ENCODE data around the gene HIPK4.

The HIPK4 gene

DNA sequence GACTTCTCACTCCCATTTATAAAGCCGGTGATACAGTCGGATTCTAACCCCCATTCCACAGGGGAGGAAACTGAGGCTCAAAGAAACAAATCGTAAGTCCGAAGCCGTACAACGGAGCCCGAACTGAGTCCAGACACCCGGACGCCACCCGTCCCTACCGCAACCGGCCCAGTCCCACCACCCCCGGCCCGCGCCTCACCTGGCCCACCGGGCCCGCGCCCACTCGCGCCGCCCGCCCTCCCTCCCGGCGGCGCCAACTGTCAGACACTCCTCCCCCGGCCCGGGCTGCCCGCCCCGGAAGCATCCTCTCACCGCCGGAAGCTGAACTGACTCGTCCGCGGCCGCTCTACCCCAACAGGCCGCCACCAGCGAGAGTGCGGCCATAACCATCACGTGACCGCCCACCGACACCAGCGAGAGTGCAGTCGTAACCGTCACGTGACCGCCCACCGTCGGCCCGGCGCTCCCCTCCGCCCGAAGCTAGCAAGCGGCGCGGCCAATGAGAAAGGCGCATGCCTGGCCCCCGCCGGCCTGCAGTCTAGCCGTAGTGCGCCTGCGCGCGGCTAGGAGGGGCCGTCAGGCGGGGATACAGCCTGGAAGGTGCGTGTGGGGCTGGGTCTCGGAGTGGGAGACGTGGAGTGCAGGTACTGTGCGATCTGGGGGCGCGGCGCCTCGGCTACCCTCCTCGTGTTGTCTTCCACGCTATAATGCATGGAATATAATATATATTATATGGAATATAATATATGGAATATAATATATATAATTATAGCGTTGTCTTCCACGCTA is 41.7 kb downstream of the HIPK4 start, which contains the start of the genes C19orf47 and PLD3:
TSS of gene C19orf47 (minus strand) at position 273 of the 789 bp plus-strand sequence. CDS start 6,540 bp downstream, outside the sequence.
TSS of gene PLD3 (plus strand) at position 571 of the 789 bp plus-strand sequence. CDS start 17,789 bp downstream, outside the sequence.
- in situ Hi-C loops (cut with MboI; ENCODE audit: low sequenced_read_pairs, unreplicated experiment) = no loop called here
- TF ChIP-seq, protein P1, sequence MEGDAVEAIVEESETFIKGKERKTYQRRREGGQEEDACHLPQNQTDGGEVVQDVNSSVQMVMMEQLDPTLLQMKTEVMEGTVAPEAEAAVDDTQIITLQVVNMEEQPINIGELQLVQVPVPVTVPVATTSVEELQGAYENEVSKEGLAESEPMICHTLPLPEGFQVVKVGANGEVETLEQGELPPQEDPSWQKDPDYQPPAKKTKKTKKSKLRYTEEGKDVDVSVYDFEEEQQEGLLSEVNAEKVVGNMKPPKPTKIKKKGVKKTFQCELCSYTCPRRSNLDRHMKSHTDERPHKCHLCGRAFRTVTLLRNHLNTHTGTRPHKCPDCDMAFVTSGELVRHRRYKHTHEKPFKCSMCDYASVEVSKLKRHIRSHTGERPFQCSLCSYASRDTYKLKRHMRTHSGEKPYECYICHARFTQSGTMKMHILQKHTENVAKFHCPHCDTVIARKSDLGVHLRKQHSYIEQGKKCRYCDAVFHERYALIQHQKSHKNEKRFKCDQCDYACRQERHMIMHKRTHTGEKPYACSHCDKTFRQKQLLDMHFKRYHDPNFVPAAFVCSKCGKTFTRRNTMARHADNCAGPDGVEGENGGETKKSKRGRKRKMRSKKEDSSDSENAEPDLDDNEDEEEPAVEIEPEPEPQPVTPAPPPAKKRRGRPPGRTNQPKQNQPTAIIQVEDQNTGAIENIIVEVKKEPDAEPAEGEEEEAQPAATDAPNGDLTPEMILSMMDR (IDR thresholded peaks at IDR 0.05; ENCODE audit: borderline replicate concordance, control extremely low read depth, extremely low read depth, insufficient read depth, missing control alignments) = peak; percentile 6
- DNase-seq (ENCODE audit: low spot score) = peak; percentile 100

DNA sequence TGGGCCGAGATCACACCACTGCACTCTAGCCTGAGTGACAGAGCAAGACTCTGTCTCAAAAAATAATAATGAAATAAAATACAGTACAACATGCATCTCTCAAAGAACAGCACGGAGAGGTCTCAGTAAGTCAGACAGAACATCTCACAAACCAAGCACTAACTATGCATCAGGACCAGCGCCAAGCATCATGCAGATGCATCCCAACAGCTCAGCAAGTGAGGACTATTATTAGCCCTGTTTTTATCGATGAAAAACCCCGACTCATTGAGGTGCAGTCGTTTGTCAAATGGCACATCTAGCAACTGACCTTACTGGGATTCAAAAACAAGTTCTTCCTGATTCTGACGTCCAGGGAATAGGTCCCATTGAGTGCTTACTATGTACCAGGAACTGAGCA is 45.6 kb downstream of the HIPK4 start:
- TF ChIP-seq, protein P1 (IDR thresholded peaks at IDR 0.05; ENCODE audit: borderline replicate concordance, control extremely low read depth, extremely low read depth, insufficient read depth, missing control alignments) = no peak
- no peak for DNase-seq (ENCODE audit: low spot score)
- in situ Hi-C loops (cut with MboI; ENCODE audit: low sequenced_read_pairs, unreplicated experiment) = no loop called here

DNA sequence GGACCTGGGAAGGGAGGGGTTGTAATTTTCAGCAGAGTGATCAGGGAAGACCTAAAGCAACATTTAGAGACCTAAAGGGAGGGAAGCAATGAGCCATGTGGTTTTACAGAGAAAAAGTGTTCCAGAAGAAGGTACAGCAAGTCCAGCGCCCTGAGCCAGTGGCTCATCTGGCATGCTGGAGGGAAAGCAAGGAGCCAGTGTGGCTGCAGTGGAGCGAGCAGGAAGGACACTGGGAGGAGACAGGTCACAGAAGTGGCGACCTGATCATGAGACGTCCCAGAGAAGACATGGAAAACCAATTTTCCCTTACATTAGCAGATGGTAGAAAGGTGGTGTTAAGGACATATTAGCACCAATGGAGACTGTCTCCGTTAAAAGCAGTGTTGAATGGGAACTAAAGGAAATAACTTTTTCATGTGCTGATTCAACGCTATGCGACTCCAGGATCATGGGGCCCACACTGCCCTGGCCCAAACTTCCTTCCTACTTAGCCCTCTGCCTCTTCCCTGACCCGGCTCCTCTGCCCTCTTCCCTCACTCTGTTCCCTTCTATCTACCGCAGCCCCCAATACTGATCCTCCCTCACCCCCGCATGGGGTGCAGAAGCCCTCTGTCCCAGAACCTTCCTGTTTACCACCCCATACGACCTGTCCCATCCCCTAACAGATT is 47.2 kb downstream of the HIPK4 start:
- TF ChIP-seq, protein P1 (IDR thresholded peaks at IDR 0.05; ENCODE audit: borderline replicate concordance, control extremely low read depth, extremely low read depth, insufficient read depth, missing control alignments) = no peak
- in situ Hi-C loops (cut with MboI; ENCODE audit: low sequenced_read_pairs, unreplicated experiment) = no loop called here
- no peak for DNase-seq (ENCODE audit: low spot score)

DNA sequence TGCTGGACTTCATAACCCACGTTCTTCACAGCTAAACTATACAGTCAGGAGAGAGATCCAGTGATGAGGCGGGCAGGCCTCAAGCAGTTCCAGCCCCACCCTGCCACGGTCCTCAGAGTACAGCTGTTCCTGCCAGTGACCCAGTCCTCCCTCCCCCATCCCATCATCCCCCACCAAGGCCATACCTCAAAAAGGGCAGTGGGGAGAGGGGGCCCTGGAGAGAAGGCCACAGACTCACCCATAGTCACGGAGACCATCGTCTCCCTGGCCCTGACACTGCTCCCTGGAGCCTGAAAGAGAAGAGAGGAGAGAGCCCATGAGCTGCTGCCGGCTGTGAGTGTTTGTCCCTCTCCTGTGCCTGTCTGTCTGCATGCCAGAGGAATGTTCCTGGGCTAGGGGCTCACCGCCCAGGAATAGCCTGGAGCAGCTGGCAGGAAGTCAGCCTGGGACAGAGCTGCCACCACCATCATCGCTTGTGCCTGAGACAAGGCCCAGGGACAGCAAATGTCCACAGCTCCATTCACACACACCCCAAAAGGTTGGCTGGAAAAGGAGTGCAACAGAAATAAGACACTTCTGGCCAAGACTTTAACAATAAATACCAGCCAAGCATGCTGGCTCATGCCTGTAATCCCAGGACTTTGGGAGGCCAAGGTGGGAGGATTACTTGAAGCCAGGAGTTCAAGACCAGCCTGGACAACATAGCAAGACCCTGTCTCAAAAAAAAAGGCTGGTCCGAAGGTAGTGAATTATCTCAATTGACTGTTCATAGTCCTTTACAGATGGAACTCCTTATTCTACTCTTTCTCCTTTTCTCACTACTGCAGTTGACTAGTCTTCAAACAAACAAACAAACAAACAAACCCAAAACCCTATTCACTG is 48.1 kb downstream of the HIPK4 start:
- in situ Hi-C loops (cut with MboI; ENCODE audit: low sequenced_read_pairs, unreplicated experiment) = no loop called here
- DNase-seq (ENCODE audit: low spot score) = no peak
- TF ChIP-seq, protein P1 (IDR thresholded peaks at IDR 0.05; ENCODE audit: borderline replicate concordance, control extremely low read depth, extremely low read depth, insufficient read depth, missing control alignments) = no peak

- in situ Hi-C loops (cut with MboI; ENCODE audit: low sequenced_read_pairs, unreplicated experiment) = no loop called here
- TF ChIP-seq, protein P1 (IDR thresholded peaks at IDR 0.05; ENCODE audit: borderline replicate concordance, control extremely low read depth, extremely low read depth, insufficient read depth, missing control alignments) = no peak
- DNase-seq (ENCODE audit: low spot score) = no peak
Observed at GRCh38 chr19:40339018-40339728, 50.8 kb downstream of the HIPK4 start.
